ENCODE data around the gene PRKCI.
"Not testable (repeated sequence)": the region's sequence is repeated elsewhere in the genome, so short reads cannot be mapped to it uniquely, and the experiment has no call there.

Gene PRKCI

DNA sequence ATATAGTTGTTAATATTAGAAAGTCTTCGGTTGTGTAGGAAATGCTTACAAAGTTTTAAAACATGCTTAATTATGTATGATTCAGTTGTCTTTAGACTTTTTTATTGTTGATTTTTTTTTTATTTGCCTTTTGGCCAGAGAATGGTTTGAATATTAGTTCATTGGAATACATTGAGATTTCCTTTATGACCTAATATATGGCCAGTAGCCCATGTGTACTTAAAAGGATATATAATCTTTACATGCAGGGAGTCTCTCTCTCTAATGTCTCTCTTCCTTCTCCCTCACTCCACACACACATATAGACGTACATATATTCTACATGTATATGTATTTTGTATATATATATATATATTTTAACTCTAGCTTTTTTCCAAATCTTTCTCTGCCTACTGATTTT, 68.0 kb downstream of the PRKCI start:
- no peak for DNase-seq (ENCODE audit: low spot score)

DNA sequence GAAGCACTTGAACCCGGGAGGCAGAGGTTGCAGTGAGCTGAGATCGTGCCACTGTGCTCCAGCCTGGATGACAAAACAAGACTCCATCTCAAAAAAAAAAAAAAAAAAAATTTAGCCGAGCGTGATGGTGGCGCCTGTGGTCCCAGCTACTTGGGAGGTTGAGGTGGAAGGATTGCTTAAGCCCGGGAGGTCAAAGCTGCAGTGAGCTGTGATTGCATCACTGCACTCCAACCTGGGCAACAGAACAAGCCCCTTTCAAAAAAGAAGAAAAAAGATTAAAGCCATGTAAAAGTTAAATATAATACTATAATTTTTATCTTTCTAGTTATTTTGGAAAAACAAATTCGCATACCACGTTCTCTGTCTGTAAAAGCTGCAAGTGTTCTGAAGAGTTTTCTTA, 73.4 kb downstream of the PRKCI start:
- DNase-seq (ENCODE audit: low spot score) = no peak

DNA sequence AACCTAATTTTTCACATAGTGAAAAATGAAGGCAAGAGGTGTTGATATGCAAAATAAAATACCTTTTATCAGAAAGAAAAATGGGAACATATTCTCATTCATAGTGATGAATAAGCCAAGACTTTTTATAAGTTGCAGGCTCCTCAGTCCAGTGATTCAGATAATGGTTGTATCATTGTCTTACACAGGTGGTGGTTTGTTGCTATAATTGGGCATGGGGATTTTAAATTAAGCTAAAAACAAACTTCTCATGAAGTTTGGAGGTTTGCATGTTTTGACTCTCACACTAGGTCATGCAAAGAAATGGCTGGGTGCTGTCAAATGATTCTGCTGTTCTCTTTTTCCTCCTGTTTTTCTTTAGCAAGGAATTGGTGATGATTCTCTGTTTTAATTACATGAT, 74.5 kb downstream of the PRKCI start:
- no peak for DNase-seq (ENCODE audit: low spot score)

DNA sequence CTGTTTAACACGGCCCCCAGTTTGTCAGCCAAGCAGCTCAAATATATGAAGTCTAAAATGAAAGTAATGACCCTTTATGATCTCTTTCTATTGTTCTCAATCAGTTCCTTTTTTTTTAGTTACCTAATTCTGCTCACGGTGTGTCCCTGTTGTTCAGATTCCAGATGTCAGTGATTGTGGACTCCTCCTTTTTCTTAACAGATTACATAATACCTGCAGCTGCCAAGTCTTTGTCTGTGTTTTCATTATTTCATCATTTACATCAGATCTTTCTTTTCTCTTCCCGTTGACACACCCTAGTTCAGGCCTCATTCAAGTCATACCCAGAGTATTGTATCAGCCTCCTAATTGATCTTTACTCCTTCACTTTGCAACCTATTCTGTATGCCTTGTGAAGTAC, 79.2 kb downstream of the PRKCI start:
- DNase-seq (ENCODE audit: low spot score) = no peak

DNA sequence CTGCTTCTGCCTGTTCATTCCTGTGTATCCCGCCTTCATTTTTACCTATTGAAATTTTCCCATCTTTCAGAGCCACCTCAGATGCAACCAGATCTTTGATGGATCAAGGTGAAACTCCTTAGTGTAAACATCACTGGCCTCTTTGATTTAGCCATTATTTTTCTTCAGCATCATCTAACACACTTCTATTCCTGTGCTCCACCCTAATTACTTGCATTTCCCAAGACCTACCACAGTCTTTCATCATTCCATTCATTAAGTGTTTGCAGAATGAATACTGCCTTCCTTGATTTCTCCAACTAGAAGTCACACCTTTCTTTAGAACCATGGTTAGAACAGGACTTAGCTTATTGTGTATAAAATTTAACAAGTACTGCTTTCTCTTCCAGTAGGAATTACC, 79.8 kb downstream of the PRKCI start:
- DNase-seq (ENCODE audit: low spot score) = no peak

DNA sequence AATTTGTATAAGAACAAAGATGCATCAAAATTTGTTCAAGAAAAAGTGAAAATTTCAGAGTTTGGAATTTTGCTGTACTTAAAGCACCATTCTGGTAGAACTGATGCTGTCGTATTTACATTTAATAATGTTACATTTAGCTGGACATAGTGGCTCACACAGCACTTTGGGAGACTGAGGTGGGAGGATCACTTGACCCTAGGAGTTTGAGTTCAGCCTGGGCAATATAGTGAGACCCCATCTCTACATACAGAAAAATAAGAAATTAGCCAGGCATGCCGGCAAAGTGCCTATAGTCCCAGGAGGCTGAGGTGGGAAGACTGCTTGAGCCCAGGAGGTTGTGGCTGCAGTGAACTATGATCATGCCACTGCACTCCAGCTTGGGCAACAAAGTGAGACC, 83.8 kb downstream of the PRKCI start:
- DNase-seq (ENCODE audit: low spot score) = no peak

DNA sequence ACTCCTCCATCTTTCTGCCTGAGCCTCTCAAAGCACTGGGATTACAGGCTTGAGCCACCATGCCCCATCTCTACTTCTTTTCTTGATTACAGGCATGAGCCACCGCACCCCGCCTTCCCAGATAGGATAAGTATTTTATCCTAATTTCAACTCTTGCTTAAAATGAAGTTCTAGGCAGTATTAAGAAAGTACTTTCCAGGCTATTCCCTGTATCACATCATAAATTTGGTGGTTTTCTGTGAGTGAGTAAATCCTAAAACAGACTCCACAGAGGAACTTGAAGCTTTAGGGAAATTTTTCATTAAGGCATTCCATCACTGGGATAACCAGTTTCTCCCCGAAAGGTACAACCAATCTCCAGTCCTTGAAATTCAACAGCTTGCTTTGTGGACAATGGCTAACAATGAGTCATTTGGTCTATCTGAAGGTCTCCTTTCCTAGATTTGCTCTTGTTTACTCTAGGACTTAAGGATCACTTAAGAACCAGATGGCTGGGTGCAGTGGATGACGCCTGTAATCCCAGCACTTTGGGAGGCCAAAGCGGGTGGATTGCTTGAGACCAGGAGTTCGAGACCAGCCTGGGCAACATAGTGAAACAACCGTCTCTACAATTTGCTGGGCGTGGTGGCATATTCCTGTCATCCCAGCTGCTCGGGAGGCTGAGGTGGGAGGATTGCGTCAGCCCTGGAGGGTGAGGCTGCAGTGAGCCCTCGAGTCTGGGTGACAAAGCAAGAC, 85.6 kb downstream of the PRKCI start:
- no peak for DNase-seq (ENCODE audit: low spot score)

DNA sequence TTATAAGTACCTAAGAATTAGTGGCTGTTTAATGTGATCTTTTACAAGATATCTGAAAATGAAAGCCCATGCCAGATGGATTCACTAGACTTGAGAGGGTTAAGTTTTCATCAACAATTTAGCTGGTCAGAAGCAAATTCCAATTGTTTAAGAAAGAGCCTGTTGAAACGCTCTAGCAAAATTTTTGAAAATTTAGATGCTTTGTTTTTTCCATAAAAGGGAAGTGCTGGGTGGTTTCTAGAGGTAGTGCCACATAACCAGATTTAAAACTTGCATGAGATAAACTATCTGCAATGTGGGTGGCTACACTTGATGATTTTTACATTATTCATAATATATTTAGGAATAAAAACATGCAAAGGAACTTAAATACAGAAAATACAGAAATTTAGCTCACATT, 86.8 kb downstream of the PRKCI start:
- no peak for DNase-seq (ENCODE audit: low spot score)

DNA sequence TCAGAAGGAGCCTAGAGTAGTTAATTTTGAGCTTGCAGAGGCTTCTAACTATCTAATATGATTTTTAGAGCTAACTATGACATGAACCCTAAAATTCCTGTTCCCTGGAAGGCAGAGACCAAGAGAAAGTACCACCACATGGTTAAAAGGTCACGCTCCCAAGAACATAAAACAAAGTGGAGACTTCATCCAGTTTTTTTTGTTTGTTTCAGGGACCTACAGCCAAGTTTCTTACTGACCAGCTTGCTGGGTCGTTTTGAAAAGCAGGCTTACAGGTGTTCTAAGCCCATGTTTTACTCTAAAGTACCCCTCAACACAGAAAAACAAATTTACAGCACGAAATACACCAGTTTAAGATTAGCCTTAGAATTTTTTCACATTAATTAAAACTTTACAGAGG, 95.7 kb downstream of the PRKCI start:
- DNase-seq (ENCODE audit: low spot score) = no peak

DNA sequence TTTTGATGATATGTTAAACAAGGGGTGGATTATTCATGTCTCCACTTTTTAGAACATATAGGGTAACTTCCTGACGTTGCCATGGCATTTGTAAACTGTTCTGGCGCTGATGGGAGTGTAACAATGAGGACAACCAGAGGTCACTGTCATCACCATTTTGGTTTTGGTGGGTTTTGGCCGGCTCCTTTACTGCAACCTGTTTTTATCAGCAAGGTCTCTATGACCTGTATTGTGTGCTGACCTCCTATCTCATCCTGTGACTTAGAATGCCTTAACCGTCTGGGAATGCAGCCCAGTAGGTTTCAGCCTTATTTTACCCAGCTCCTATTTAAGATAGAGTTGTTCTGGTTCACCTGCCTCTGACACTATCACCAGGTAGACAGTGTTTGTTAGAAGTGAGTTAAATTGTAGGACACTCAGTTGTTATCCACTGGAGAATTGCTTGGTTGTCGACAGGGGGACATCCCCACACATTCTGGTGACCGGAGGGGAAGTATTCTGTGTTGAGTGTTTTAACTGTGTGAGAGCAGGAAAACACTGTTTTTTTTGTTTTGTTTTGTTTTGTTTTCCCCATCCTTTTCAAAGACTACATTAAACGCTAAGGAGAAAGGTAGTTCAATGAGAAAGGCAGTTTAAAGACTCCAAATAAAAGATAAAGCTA, 98.4 kb downstream of the PRKCI start:
- DNase-seq (ENCODE audit: low spot score) = no peak

DNA sequence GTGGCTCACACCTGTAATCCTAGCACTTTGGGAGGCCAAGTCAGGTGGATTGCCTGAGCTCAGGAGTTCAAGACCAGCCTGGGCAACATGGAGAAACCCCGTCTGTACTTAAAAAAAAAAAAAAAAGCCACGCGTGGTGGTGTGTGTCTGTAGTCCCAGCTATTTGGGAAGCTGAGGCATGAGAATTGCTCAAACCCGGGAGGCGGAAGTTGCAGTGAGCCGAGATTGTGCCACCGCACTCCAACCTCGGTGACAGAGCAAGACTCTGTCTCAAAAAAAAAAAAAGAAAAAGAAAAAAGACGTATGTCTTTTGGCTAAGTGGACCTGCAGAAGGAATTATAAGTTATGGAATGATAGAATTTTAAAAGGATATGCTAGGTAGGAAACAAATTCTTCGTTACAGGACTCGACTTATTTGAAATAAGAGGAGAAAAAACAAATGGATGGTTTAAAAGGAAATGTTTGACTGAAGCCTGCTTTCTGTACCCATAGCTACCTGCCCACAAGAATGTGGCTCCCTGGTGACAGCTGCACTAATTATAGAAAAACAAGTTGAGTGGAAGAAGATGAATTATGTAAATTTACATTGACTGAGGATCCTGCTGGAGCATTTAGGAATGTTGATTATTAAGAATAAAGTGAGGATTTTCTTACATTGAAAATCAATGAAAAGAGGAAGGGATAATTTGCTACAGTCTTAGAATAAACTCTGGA, 99.3 kb downstream of the PRKCI start:
- no peak for DNase-seq (ENCODE audit: low spot score)

DNA sequence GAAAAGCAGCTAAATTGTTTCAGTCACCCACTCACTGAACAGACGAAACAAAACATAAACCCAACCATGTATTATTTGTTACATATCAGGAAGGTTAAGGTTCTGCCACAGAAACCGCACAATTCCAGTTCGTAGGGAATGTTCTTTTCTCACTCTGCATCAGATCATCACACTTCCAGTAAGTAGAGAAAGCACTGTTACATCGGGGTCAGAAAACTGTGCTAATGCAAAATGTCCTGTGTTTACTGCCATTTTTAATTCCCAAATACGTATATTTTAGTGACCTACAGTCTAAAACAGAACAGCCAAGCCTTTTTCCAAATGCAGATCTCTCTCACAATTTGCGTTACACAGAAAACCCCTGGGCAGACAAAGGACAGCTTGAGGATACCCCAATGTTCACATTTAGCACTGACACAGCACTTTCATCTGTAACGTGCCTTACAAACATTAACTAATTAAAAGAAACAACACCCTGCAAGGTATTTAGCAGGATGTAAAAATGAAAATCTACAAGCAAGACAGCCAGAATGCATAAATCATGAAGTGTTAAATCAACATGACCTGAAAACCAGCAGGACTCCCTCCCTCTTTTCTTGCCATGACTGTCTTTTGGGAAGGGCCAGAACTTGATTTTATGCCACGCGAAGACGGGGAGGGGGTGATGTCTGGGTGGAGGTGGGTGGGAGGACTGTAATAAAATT, 100.5 kb downstream of the PRKCI start:
- no peak for DNase-seq (ENCODE audit: low spot score)

DNA sequence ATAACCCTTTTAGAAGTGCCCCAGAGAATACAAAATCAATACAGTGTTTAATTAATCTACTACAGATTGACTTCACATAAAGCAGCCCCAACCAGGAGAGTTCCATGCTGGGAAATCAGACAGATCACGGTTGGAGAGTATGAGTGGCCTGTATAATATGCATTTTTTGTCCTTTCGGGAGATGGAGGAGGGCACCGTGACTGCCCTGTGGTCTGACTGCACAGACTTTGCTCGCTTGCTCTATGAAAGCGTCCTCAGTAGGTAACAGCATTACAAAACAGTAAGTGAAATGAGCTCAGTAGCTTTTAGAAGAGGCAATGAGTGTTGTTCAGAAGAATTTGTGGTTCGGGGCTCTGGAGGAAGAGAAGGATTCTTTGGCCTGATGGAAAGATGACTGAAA, 101.1 kb downstream of the PRKCI start:
- no peak for DNase-seq (ENCODE audit: low spot score)

DNA sequence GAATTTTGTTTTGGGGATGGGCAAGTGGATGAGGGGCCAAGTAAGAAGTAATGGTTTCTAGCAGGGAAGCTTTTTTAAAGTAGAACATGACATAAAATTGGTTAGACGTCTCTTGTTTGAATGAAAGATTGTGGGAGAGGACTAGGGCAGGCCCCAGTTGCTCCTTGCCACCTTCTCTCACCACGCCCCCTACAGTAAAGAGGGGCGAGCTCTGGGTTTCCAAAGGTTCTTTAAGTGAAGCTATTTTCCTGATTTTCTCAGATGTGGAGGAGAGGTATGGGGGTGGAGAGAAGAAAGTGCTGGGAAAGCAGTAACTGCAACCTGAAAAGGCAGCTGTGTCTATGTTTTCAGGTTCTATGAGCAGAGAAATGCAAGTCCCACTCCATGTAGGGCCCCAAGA, 102.7 kb downstream of the PRKCI start:
- no peak for DNase-seq (ENCODE audit: low spot score)

DNA sequence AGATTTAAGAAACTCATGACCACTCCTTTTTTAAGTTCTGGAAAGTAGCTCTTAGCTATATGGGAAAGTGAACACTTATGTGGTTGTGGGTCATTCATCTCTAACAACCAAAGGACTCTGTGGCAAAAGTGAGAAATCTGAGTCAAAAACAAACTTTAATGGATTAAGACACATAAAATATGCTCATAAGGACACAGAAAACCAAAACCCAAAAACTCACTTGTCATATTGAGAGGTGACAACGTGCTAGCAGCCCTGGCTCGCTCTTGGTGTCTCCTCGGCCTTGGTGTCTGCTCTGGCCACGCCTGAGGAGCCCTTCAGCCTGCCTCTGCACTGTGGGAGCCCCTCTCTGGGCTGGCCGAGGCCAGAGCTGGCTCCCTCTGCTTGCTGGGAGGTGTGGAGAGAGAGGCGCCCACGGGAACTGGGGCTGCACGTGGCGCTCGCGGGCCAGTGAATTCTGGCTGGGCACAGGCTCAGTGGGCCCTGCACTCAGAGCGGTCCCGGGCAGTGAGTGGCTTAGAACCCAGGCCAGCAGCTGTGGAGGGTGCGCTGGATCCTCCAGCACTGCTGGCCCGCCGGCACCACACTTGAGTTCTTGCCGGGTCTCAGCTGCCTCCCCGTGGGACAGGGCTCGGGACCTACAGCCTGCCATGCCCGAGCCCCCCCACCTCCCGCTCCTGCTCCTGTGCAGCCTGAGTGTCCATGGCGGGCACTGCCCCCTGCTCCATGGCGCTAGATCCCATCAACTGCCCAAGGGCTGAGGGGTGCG, 105.0 kb downstream of the PRKCI start:
- no peak for DNase-seq (ENCODE audit: low spot score)

DNA sequence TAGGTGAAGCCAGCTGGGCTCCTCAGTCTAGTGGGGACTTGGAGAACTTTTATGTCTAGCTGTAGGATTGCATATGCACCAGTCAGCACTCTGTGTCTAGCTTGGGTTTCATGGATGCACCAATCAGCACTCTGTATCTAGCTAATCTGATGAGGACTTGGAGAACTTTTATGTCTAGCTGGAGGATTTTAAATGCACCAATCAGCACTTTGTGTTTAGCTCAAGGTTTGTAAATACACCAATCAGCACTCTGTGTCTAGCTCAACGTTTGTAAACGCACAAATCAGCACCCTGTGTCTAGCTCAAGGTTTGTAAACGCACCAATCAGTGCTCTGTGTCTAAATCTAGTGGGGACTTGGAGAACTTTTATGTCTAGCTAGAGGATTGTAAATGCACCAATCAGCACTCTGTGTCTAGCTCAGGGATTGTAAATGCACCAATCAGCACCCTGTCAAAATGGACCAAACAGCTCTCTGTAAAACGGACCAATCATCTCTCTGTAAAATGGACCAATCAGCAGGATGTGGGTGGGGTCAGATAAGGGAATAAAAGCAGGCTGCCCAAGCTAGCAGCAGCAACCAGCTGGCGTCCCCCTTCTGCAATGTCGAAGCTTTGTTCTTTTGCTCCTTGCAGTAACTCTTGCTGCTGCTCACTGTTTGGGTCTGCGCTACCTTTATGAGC, 105.8 kb downstream of the PRKCI start:
- not testable (repeated sequence) for DNase-seq (ENCODE audit: low spot score)

DNA sequence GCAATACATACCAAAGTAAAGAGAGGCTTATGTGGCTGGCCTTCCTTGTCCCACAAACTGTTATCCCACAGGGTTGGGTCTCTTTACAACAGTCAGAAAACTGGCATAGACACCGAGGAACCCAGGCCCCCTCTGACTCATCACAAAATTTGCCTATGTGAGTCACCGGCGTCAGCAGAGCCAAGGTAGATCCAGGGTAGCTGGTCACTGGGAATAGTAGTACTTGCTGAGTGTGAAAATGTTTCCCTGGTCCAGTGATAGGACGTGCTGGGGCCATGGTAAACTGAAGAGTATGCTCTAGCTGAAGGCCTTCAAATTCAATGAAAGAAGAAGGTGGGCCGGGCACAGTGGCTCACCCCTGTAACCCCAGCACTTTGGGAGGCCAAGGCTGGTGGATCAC, 108.1 kb downstream of the PRKCI start:
- no peak for DNase-seq (ENCODE audit: low spot score)

DNA sequence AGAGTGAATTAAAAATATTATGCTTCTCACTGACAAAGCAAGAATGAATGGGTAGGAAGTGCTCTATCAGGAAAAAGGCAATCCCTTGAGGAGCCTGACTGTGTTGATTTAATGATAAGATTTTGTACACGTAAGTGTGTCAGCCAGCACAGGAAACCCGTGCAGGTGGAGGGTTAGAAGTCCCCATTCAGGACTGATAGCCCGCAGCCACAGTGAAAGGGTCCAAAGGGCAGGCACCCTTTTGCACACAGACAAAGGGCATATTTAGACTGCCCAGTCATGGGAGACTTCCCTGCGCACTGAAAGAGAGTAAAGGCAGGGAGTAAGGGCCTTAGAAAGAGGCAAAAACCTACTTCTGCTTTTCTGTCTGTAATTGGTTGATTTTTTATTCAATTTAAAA, 108.9 kb downstream of the PRKCI start:
- no peak for DNase-seq (ENCODE audit: low spot score)

DNA sequence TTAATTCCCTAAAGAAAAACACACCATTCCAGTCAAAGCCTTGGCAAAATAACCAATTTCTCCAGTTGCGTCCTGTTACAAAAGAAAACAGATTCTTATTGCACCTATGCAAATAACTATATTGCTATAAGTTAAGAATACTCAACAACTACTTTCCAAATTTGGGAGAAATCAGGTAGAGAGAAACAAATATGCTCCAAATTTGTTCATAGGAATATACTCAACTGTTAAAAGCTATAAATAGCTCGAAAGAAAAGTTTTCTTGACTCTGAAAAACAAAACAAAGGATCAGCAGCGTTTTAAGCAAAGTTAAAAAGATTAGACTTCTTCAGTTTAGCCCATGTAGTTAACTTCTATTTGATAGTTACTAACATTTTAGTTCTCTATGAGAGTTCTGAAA, 115.2 kb downstream of the PRKCI start:
- no peak for DNase-seq (ENCODE audit: low spot score)

DNA sequence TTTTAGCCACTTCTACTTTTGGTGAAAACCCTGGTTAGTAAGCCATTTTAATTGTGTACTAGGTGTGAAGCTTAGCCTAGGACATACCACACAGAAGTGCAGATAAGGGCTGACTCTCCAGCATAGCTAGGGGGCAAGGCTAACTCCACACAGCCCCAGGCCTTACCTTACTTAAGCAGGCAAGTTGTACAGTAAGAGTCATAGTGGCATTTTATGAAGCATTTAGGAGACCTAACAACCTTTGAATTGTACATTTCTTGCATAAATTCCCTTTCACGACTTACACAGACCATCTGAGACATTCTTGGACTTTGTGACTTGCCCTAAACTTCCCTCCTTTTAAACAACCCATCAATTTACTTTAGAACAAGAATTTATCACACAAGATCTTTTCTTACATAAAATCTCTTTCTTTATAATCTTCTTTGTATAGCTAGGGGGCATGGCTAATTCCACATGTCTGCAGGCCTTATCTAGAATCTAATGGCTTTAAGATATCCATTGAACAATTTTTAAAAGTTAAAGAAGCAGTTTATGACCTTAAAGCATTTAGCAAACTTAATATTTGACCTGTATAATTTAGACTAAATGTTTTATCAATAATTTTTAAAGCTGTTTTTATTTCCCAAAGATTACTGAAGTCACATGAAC, 116.6 kb downstream of the PRKCI start:
- no peak for DNase-seq (ENCODE audit: low spot score)

DNA sequence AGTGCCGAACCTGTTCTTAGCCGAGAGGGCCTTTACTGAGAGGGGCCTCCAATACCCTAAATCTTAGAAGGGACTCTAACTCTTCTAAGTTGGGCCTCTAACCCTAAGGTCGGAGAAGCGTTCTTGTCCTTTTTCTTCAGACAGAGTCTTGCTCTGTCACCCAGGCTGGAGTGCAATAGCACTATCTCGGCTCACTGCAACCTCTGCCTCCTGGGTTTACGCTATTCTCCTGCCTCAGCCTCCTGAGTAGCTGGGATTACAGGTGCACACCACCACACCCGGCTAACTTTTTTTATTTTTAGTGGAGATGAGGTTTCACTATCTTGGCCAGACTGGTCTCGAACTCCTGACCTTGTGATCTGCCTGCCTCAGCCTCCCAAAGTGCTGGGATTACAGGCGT, 120.0 kb downstream of the PRKCI start:
- DNase-seq (ENCODE audit: low spot score) = not testable (repeated sequence)
